ENCODE data around the gene GRWD1.
A peak's percentile ranks its signal among the peaks of the same experiment; 100 is the strongest.

The GRWD1 gene

DNA sequence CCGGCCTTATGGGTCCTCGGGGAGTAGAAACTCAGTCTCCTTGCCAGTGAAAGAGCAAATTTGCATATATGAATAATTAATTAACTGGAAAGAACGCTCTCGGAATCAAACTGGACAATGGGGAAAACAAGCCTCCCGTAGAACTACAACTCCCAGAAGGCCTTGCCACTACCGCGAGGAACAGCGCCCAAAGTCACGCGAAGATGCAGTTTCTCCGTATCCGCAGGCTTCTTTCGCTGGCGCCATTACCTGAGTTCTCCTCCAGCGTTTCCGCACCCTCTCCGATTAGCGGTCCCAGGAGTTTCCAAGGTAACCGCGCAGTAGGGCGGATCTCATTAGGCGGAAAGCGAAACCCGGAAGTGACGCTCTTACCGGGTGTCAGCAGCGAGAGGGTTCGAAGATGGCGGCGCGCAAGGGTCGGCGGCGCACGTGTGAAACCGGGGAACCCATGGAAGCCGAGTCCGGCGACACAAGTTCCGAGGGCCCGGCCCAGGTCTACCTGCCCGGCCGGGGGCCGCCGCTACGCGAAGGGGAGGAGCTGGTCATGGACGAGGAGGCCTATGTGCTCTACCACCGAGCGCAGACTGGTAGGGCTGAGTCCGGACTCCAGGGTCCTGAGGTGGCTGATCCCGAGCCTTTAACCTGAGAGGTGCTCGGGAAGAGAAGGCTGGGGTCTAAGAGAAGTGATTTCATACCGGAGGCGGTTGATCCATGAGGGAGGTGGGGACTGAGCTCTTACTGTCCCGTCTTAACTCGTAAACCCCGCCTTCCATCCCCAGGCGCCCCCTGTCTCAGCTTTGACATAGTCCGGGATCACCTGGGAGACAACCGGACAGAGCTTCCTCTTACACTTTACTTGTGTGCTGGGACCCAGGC, at the start of gene GRWD1:
TSS of gene GRWD1 (plus strand) at position 378 of the 876 bp plus-strand sequence. CDS start at position 401, 23 bp downstream.
- peak; percentile 93 for DNase-seq

GRCh38 chr19:48396016-48396823, 49.6 kb upstream of the GRWD1 start:
- no peak for DNase-seq

DNA sequence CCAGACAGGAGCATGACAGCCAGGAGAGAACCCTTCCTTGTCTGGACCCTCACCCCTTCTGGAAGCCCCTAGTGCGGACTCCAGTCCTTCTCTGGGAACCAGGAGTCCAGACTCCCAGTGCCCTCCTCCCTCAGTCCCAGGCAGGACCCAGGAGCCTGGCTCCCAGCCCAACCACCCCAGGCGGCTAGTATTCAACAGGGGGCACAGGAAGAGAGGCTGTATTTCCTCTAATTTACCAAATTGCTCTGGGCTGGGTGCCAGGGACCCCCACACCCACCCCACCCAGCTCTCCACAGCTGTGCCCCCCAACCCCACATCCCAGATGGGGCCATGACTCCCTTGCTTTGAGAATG, 49.0 kb upstream of the GRWD1 start:
- no peak for DNase-seq

- no peak for DNase-seq
These were observed 48.3 kb upstream of the GRWD1 start for GRCh38 chr19:48397263-48398101.

- DNase-seq: no peak
These were observed 47.7 kb upstream of the GRWD1 start for GRCh38 chr19:48398102-48398374.

DNA sequence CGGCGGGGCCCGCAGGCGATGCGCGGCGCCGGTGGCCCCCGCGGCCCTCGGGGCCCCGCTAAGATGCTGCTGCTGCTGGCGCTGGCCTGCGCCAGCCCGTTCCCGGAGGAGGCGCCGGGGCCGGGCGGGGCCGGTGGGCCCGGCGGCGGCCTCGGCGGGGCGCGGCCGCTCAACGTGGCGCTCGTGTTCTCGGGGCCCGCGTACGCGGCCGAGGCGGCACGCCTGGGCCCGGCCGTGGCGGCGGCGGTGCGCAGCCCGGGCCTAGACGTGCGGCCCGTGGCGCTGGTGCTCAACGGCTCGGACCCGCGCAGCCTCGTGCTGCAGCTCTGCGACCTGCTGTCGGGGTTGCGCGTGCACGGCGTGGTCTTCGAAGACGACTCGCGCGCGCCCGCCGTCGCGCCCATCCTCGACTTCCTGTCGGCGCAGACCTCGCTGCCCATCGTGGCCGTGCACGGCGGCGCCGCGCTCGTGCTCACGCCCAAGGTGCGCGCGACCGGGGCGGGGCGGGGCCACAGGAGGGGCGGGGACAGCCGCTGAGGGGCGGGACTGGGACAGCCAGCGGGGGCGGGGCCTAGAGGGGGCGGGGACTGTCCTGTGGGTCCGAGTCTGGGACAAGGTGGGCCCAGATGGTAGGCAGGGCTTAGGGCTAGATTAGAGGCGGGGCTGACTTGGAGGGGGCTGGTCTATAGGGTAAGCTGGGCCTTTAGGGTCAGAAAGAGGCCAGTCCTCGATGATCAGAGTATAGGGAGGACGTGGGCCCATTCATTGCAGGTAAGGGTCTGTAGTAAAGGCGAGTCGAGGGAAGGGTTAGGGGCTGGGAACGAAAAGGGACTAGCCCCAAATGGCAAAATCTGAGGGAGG, 47.2 kb upstream of the GRWD1 start:
- peak; percentile 95 for DNase-seq

DNA sequence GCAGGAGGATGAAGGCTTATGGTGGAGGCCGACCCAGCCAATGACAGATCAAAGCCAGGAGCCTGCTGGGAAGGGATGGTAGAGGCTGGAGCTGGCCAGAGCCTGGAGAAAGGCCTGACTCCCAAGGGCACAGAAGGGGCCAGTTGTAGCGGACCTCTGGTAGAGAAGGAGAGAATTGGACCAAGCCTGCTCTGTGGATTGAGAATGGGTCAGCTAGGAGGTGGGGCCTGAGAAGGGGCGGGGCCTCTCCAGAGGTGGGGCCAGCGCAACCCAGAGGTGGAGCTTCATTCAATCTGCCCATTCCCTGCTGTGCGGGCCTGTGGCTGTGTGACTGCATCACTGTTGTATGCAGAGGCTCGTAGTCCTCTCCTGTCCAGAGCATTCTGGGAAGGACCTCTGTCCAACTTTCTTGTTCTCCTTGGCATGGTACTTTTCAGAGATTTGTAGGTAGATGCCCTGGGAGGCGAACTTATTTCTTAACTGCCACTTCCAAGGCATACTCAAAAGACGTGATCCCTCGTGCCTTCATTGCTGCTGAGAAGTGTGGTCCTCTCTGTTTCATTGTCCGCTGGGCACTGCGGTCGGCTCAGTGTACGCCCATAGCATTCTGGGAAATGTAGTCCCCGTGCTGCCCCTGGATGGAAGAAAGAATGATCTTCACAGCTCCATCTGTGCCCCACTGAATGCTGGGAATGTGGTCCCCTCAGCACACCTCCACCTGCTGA, 45.6 kb upstream of the GRWD1 start:
- DNase-seq: peak; percentile 67

- DNase-seq: no peak
These were observed 44.5 kb upstream of the GRWD1 start for GRCh38 chr19:48401287-48401686.

DNA sequence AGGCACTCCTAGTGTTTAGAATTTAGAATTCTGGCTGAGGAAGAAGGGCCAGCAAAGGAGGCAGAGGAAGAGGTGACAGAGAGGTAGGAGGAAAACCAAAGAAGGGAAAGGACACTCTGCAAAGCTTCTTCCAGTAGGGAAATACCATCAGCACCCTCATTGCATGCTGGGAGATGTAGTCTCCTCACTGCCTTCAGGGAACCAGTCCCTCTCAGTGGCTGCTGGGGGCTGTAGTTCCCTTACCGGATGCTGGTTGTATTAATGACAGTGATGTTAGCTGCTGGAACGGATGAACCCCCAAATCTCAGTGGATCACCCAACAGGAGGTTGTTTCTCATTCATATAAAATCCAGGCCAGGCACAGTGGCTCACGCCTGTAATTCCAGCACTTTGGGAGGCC, 42.2 kb upstream of the GRWD1 start:
- peak; percentile 69 for DNase-seq

DNA sequence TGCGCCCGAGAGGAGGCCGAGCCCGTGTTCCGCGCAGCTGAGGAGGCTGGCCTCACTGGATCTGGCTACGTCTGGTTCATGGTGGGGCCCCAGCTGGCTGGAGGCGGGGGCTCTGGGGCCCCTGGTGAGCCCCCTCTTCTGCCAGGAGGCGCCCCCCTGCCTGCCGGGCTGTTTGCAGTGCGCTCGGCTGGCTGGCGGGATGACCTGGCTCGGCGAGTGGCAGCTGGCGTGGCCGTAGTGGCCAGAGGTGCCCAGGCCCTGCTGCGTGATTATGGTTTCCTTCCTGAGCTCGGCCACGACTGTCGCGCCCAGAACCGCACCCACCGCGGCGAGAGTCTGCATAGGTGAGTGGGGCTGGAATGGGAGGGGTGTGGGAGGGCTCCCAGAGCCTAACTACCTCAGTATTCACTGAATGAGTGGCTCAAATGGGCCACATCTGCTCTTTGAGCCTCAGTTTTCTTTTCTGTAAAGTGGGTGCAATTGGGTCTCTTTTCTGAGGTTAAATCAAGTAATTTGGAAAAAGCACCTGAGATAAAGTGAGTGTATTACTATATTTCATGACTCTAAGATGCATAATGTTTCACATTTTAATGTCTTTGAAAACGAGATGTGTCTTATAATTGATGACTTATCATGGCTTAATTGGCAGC, 40.6 kb upstream of the GRWD1 start:
- no peak for DNase-seq

GRCh38 chr19:48405850-48406249, 39.9 kb upstream of the GRWD1 start:
- DNase-seq: no peak

DNA sequence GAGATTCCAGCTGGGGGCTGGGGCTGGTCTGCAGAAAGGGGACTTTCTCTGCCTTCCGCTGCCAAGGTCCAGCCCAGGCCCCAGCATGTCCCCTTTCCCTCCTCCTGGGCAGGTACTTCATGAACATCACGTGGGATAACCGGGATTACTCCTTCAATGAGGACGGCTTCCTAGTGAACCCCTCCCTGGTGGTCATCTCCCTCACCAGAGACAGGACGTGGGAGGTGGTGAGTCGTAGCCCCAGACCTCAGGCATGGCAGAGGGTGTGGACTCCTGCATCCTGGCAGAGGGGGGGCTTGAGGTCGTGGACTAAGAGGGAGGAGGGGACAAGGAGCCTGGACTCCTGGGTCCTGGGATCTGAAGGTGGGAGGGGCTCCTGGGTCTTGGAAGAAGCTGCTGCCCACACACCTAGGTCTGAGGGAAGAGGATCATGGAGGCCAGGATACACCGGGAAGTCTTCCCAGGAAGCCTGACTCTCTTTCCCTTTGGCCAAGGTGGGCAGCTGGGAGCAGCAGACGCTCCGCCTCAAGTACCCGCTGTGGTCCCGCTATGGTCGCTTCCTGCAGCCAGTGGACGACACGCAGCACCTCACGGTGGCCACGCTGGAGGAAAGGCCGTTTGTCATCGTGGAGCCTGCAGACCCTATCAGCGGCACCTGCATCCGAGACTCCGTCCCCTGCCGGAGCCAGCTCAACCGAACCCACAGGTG, 31.8 kb upstream of the GRWD1 start:
- DNase-seq: no peak

DNA sequence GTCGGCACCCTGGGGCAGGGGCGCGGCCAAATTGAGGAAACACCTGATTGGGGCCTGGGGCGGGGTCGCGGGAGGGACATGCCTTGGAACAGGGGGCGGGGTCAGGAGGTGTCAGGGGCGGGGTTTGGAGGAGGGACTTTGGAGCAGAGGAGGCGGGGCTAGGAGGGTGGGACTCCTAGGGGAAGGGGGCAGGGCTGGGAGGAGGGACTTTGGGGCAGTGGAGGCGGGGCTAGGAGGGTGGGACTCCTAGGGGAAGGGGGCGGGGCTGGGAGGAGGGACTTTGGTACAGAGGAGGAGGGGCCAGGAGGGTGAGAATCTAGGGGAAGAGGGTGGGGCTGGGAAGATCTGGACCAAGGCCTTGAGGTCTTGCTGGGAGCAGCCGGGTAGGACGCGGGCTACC, 30.4 kb upstream of the GRWD1 start:
- peak; percentile 78 for DNase-seq

- DNase-seq: no peak
These were observed 30.0 kb upstream of the GRWD1 start for GRCh38 chr19:48415806-48416221.

GRCh38 chr19:48417421-48417820, 28.4 kb upstream of the GRWD1 start:
- no peak for DNase-seq

DNA sequence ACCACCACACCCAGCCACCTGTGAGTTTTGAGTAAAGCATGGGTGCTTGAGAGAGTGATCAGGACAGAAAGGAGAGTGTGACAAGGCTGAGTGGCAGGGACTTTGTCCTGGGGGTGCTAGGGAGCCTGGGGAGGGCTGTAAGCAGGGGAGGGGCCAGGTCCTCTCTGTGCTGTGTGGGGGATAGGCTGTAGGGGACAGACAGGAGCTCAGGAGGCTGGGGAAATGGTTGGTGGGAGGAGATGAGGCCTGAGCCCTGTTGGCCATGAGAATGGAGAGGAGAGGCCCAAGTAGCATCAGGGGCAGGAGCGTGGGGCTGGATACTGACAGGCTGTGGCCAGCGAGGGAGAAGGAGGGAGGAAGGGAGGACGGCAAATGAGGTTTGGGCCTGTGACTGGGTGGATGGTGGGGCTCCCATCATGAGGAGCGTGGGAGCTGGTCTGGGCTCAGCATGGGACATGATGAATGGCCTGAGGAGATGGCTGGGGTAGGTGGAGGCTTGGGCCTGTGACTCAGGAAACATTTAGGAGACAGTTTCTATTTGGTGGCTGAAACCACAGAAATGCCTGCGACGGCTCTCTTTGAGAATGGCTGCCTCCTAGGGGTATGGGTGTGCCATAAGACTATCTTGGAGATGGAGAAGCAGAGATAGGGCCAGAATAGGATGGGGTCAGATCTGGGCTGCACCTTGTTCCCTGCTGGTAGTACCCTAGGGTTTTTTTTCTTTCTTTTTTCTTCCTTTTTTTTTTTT, 27.3 kb upstream of the GRWD1 start:
- DNase-seq: no peak

GRCh38 chr19:48419158-48419920, 26.4 kb upstream of the GRWD1 start:
- DNase-seq: peak; percentile 87

GRCh38 chr19:48421548-48421947, 24.2 kb upstream of the GRWD1 start:
- DNase-seq: no peak

DNA sequence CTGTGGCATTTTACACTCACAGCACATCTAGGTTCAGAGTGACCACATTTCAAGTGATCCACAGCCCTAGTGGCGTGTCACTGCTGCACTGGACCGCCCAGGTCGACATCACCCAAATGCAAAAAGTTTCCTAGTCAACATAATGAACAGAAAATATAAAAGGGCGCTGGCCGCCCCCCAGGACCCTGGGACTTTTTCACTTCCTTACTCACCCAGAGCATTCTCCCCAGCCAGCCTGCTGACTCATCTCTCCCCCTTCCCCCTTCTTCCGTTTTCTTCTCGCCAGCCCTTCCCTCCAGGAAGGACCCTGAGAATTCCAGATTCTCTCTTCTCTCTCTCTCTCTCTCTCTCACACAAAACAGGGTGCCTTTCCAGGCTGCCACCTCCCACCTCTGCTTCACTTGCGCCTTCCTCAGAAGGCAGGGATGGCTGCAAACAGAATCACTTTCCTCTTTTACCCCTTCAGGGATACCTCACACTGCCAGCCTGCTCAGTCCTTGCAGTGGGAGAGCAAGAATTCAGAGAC, 21.0 kb upstream of the GRWD1 start:
- DNase-seq: no peak
